Measurements from ENCODE around the gene TRIM46. TPM values are rescaled to one million over a fixed set of nuclear protein-coding genes. Genes with fewer than 3 reads are reported as not detected.

TRIM46 gene
- total and polyA plus RNA-seq, 3 experiments from 2014 or later, result 0.99 to 7.3 (median 6.4) TPM

- H3K27ac Mint-ChIP-seq, result peak overlapping the region in 6 of 8 donors; percentile 26 to 82 (median 62)
- Histone ChIP-seq H3K9me3 (ENCODE audit: low read length) (no peaks in the 10 kb centered on the region), H3K4me3 (ENCODE audit: low read length) (no peak overlapping the region), H3K36me3 (ENCODE audit: insufficient read depth, low read length) (peaks cover 14% of the 10 kb centered on the region), H3K4me1 (ENCODE audit: insufficient read depth, low read length) (peaks cover 41% of the 10 kb centered on the region), H3K27ac (ENCODE audit: low read depth, low read length) (no peak overlapping the region), H3K27me3 (ENCODE audit: insufficient read depth, low read length, poor library complexity, severe bottlenecking) (no peaks in the 10 kb centered on the region)
- DNase-seq, result peak; percentile 65 to 84 (median 78)
- H3K36me3 Mint-ChIP-seq, result peaks cover 0 to 46% (median 2%) of the 10 kb centered on the region in 3 donors
- POLR2A ChIA-PET, result interaction anchor here (1.2 kb wide), 1 partner anchor 17 kb away, joined by 3 read pairs; no protein-coding TSS in a partner anchor
- H3K27me3 Mint-ChIP-seq, result peaks cover 0 to 2% of the 10 kb centered on the region in 2 donors
- no peaks in the 10 kb centered on the region for H3K9me3 Mint-ChIP-seq
- CTCF ChIA-PET, result interaction anchor here (1.0 to 7.1 kb wide), 8 partner anchors 17 to 115 kb away, joined by 3 to 84 read pairs (median 7); partner anchors contain the start of gene THBS3
- H3K4me1 Mint-ChIP-seq, result peaks cover 27 to 52% (median 37%) of the 10 kb centered on the region in 3 donors
- H3K4me3 Mint-ChIP-seq, result peak overlapping the region in 4 of 7 donors; percentile 35 to 78 (median 69)
Measured at GRCh38 chr1:155176544-155177071, 3.0 kb downstream of the TRIM46 start.

- DNase-seq, result no peak
- H3K36me3 Mint-ChIP-seq, result peaks cover 0 to 45% (median 2%) of the 10 kb centered on the region in 3 donors
- Histone ChIP-seq H3K27me3 (ENCODE audit: insufficient read depth, low read length, poor library complexity, severe bottlenecking) (no peaks in the 10 kb centered on the region), H3K4me1 (ENCODE audit: insufficient read depth, low read length) (peaks cover 33% of the 10 kb centered on the region), H3K27ac (ENCODE audit: low read depth, low read length) (no peak overlapping the region), H3K36me3 (ENCODE audit: insufficient read depth, low read length) (peaks cover 14% of the 10 kb centered on the region), H3K9me3 (ENCODE audit: low read length) (no peaks in the 10 kb centered on the region), H3K4me3 (ENCODE audit: low read length) (no peak overlapping the region)
- CTCF ChIA-PET, result interaction anchor here (0.7 to 7.1 kb wide), 11 partner anchors 10 to 116 kb away, joined by 3 to 84 read pairs (median 4); partner anchors contain the start of gene THBS3
- H3K27me3 Mint-ChIP-seq, result peaks cover 0 to 2% of the 10 kb centered on the region in 2 donors
- no peaks in the 10 kb centered on the region for H3K9me3 Mint-ChIP-seq
- peaks cover 21 to 45% (median 31%) of the 10 kb centered on the region in 3 donors for H3K4me1 Mint-ChIP-seq
- POLR2A ChIA-PET, result interaction anchor here (1.2 kb wide), 1 partner anchor 16 kb away, joined by 3 read pairs; no protein-coding TSS in a partner anchor
- no peak overlapping the region for H3K4me3 Mint-ChIP-seq
- H3K27ac Mint-ChIP-seq, result peak overlapping the region in 3 of 8 donors; percentile 23 to 71 (median 43)
Measured at GRCh38 chr1:155177192-155177917, 3.7 kb downstream of the TRIM46 start.

GRCh38 chr1:155177918-155178281 is 4.3 kb downstream of the TRIM46 start:
- H3K9me3 Mint-ChIP-seq, result no peaks in the 10 kb centered on the region

GRCh38 chr1:155178441-155179111 is 4.9 kb downstream of the TRIM46 start:
- peaks cover 14% of the 10 kb centered on the region for H3K36me3 ChIP-seq (ENCODE audit: insufficient read depth, low read length)
- Mint-ChIP-seq H3K4me3 (no peak overlapping the region), H3K9me3 (no peaks in the 10 kb centered on the region), H3K27me3 (no peaks in the 10 kb centered on the region), H3K36me3 (peaks cover 0 to 42% (median 4%) of the 10 kb centered on the region in 3 donors), H3K27ac (peak overlapping the region in 1 of 8 donors; percentile 8), H3K4me1 (peaks cover 13 to 35% (median 21%) of the 10 kb centered on the region in 3 donors)
- no peak overlapping the region for H3K4me3 ChIP-seq (ENCODE audit: low read length)
- peaks cover 27% of the 10 kb centered on the region for H3K4me1 ChIP-seq (ENCODE audit: insufficient read depth, low read length)
- POLR2A ChIA-PET, result no interaction called here
- DNase-seq, result no peak
- H3K27me3 ChIP-seq (ENCODE audit: insufficient read depth, low read length, poor library complexity, severe bottlenecking), result no peaks in the 10 kb centered on the region
- CTCF ChIA-PET, result interaction anchor here (0.8 to 7.1 kb wide), 5 partner anchors 11 to 87 kb away, joined by 3 to 84 read pairs (median 7); partner anchors contain the start of gene THBS3
- H3K27ac ChIP-seq (ENCODE audit: low read depth, low read length), result no peak overlapping the region
- H3K9me3 ChIP-seq (ENCODE audit: low read length), result no peaks in the 10 kb centered on the region

More at GRCh38 chr1:155177918-155178281, 4.3 kb downstream of the TRIM46 start:
- Mint-ChIP-seq H3K27me3 (peaks cover 0 to 2% of the 10 kb centered on the region in 2 donors), H3K36me3 (peaks cover 0 to 42% (median 2%) of the 10 kb centered on the region in 3 donors), H3K27ac (peak overlapping the region in 2 of 8 donors; percentile 23 to 71), H3K4me3 (no peak overlapping the region), H3K4me1 (peaks cover 19 to 42% (median 27%) of the 10 kb centered on the region in 3 donors)
- peaks cover 14% of the 10 kb centered on the region for H3K36me3 ChIP-seq (ENCODE audit: insufficient read depth, low read length)
- no peaks in the 10 kb centered on the region for H3K9me3 ChIP-seq (ENCODE audit: low read length)
- CTCF ChIA-PET, result interaction anchor here (0.8 to 7.1 kb wide), 9 partner anchors 10 to 116 kb away, joined by 3 to 84 read pairs (median 5); partner anchors contain the start of gene THBS3
- H3K27me3 ChIP-seq (ENCODE audit: insufficient read depth, low read length, poor library complexity, severe bottlenecking), result no peaks in the 10 kb centered on the region
- no peak overlapping the region for H3K4me3 ChIP-seq (ENCODE audit: low read length)
- POLR2A ChIA-PET, result no interaction called here
- no peak for DNase-seq
- no peak overlapping the region for H3K27ac ChIP-seq (ENCODE audit: low read depth, low read length)
- H3K4me1 ChIP-seq (ENCODE audit: insufficient read depth, low read length), result peaks cover 31% of the 10 kb centered on the region

- H3K36me3 ChIP-seq (ENCODE audit: insufficient read depth, low read length), result peaks cover 14% of the 10 kb centered on the region
- Mint-ChIP-seq H3K27me3 (no peaks in the 10 kb centered on the region), H3K27ac (peak overlapping the region in 1 of 8 donors; percentile 8), H3K36me3 (peaks cover 0 to 43% (median 4%) of the 10 kb centered on the region in 3 donors), H3K4me3 (no peak overlapping the region), H3K4me1 (peaks cover 9 to 27% (median 14%) of the 10 kb centered on the region in 3 donors), H3K9me3 (no peaks in the 10 kb centered on the region)
- no peaks in the 10 kb centered on the region for H3K9me3 ChIP-seq (ENCODE audit: low read length)
- POLR2A ChIA-PET, result no interaction called here
- no peaks in the 10 kb centered on the region for H3K27me3 ChIP-seq (ENCODE audit: insufficient read depth, low read length, poor library complexity, severe bottlenecking)
- DNase-seq, result no peak
- peaks cover 19% of the 10 kb centered on the region for H3K4me1 ChIP-seq (ENCODE audit: insufficient read depth, low read length)
- CTCF ChIA-PET, result interaction anchor here (1.3 to 2.3 kb wide), 3 partner anchors 13 to 88 kb away, joined by 4 to 7 read pairs (median 4); partner anchors contain the start of gene THBS3
- no peak overlapping the region for H3K4me3 ChIP-seq (ENCODE audit: low read length)
- H3K27ac ChIP-seq (ENCODE audit: low read depth, low read length), result no peak overlapping the region
Measured at GRCh38 chr1:155179112-155180031, 5.7 kb downstream of the TRIM46 start.

- Mint-ChIP-seq H3K9me3 (no peaks in the 10 kb centered on the region), H3K27me3 (no peaks in the 10 kb centered on the region), H3K36me3 (peaks cover 0 to 43% (median 4%) of the 10 kb centered on the region in 3 donors), H3K27ac (no peak overlapping the region), H3K4me1 (peaks cover 3 to 9% (median 4%) of the 10 kb centered on the region in 3 donors), H3K4me3 (no peak overlapping the region)
- H3K27me3 ChIP-seq (ENCODE audit: insufficient read depth, low read length, poor library complexity, severe bottlenecking), result no peaks in the 10 kb centered on the region
- H3K27ac ChIP-seq (ENCODE audit: low read depth, low read length), result no peak overlapping the region
- POLR2A ChIA-PET, result no interaction called here
- peaks cover 14% of the 10 kb centered on the region for H3K36me3 ChIP-seq (ENCODE audit: insufficient read depth, low read length)
- peaks cover 8% of the 10 kb centered on the region for H3K4me1 ChIP-seq (ENCODE audit: insufficient read depth, low read length)
- CTCF ChIA-PET, result interaction anchor here (1.2 to 1.3 kb wide), 2 partner anchors 12 to 69 kb away, joined by 3 to 4 read pairs; no protein-coding TSS in a partner anchor
- DNase-seq, result no peak
- no peak overlapping the region for H3K4me3 ChIP-seq (ENCODE audit: low read length)
- H3K9me3 ChIP-seq (ENCODE audit: low read length), result no peaks in the 10 kb centered on the region
Measured at GRCh38 chr1:155181371-155182051, 7.9 kb downstream of the TRIM46 start.
